LHCN-M2 (cell line): Measurements from ENCODE around the gene TNFAIP8L3. TPM values are rescaled to one million over a fixed set of nuclear protein-coding genes. Genes with fewer than 3 reads are reported as not detected.

Experiments used
- DNase-seq: peaks from one replicate; pipeline ENCODE4 v3.0.0-alpha.2; 2012; ENCODE audit warnings: low read depth
- total RNA-seq: library from RNA; depleted of rRNA; stranded (reverse); fragments of >200 nt; gene quantifications from 2 replicates; pipeline ENCODE4 v1.2.3, GENCODE V29; 2014

The TNFAIP8L3 gene
- total RNA-seq, 1 experiment from 2014 or later: 162 TPM

DNA sequence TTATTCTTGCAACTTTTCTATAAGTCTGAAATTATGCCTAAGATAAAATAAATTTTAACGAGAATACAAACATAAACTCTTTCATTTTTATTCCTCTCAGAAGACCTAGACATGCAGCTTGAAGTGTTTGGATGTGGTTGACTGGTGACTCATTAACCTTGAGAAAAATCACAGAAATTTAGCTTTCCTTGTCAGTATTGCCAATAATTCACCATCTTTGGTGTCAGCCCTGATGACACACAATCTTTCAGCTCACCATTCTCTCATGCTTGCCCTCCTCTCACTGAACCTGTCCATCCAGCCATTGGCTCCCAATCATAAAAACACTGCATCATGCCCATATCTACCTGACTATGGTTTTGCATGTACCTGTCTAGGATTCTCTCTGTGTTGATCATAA, 22.6 kb upstream of the TNFAIP8L3 start:
- DNase-seq: peak; percentile 67

DNA sequence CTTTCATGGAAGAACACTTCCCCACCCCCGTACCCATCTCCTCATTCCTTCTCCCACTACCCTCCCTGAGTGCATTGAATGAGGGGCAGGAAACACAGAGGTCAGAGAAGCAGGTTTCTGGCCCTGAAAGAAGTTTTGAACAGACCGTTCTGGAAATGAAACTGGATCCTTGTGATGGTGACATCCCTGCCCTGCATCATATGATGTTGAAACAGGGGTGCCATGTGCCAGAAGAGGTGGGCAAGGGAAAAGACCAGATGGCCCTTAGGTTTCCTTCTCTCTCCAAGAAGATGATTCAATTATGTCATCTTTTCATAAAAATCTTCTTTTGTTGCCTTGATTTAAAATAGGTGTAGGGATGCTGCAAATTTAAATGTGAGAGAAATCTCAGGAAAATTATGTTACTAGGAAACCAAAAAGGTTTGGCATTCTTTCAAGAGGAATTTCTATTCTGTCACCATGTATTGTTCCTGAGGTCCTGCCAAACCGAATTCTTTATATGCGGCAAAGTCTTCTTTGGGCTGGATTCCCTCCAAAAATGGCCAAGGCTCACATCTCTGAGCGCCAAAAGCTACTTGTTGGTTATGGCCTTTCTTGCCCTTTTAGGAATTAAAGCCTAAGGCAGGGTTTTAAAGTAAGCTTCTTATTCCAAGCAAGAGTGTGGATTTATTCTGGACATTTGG, 19.9 kb upstream of the TNFAIP8L3 start:
- DNase-seq: peak; percentile 55

DNA sequence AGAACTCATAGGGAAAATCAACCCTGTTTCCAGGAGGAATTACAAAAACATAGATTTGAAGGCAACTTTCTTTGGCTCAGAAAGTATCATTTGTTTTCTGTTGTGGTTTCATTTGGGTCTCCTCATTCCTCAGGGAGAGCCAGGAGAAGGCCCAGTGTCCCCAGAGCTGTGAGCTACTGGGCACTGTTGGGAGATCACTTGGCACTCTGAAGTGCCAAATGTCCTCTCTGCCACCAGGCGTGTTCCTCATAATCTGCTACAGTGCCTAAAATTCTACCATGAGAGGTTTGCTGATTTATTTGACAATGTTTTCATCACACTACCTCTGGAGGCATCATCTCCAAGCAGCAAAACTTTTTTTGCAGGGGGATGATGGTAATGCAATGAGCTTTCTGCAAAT, 17.4 kb upstream of the TNFAIP8L3 start:
- DNase-seq: no peak

DNA sequence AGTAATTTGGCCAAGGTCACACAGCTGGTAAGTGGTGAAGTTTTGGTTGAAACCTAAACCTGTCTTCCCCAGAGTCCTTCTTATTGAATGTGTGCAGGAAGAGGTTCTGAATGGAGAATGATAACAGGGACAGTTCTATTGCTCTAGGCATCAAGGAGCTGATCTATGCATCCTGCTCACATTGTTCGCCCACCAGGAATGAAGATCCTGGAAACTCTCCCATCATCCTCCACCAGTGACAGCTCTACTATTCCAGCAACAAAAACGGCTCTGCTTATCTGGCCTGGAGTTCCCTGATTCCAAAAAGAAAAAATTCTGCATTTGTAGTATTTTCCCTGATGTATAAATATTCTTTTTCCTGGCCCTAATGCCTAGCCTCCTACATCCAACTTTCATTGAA, 16.4 kb upstream of the TNFAIP8L3 start:
- DNase-seq: no peak

DNA sequence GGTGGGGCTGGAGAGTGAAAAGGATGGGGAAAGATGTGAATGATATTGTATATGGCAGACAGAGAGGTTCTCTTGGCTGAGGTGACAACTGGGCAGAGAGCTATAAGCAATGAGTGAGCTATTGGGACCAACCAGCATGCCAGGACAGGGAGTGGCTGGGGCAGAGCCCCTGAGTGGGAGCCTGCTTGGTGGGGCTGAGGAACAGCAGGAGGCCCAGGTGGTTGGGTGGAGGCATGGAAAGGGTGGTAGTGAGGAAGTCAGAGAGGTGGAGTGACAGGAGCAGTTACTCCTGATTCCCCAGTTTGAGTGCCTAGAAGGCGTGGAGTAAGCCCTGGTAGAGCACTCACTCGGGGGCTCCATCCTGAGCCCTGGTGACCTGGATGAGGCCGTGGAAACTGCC, 15.5 kb upstream of the TNFAIP8L3 start:
- no peak for DNase-seq

DNA sequence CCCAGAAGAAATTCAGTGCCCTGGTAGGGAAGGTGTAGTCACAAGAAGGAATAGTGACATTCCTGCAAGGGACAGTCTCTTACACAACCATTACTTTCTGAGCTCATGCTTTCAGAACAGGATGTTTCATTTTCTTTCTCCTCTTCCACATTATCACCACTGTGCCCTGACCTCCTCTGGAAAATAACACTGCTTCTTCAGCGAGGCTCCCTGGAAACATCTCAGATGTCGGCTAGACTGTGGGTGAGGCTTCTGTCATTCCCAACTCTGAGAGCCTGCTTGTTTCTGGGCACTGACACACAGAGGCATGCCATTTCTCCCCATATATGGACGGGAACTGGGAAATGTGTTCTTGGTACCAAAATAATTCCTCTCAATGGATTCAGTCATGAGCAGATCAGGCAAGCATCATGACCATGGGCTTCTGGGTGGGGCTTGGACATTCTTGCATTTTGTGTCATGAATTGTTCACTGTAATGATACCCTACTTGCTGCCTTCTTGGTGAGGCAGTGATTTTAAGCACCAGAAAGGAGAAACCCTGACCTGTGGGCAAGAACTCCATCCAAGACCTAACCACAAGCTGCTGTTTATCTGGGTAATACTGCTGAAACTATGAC, 14.3 kb upstream of the TNFAIP8L3 start:
- peak; percentile 98 for DNase-seq

DNA sequence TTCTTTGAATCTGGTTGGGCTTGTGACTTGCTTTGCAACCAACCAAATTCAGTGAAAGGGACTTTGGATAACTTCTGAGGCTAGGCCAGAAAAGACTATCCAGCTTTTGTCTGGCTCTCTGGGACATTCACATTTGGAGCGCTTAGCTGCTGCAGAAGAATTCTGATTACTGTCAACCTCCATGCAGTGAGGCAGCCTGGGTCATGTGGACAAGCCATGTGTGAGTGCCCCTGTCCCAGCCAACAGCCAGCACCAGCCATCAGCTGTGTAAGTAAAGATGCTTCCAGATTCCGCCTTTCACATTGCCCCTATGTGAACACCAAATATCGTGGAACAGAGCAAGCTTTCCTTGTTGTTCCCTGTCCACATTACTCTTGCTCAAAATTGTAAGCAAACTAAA, 12.9 kb upstream of the TNFAIP8L3 start:
- no peak for DNase-seq

DNA sequence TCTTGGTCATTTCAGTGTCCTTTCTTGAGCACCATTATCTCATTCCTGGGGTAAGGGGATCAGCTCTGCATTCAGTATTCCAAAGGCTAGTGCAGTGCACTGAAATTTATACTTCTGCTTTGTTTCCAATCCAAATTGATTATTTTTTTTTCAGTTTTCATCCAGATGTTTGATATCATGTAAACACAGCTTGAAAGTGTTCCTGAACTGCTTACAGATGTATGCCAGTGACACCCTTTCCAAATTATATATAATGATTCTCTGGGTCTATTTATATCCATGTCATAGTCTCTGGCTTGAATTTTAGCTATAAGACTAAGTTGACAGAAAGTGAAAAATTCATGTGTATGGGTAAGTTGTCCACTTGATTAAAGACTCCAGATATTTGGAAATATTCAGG, 11.8 kb upstream of the TNFAIP8L3 start:
- no peak for DNase-seq

DNA sequence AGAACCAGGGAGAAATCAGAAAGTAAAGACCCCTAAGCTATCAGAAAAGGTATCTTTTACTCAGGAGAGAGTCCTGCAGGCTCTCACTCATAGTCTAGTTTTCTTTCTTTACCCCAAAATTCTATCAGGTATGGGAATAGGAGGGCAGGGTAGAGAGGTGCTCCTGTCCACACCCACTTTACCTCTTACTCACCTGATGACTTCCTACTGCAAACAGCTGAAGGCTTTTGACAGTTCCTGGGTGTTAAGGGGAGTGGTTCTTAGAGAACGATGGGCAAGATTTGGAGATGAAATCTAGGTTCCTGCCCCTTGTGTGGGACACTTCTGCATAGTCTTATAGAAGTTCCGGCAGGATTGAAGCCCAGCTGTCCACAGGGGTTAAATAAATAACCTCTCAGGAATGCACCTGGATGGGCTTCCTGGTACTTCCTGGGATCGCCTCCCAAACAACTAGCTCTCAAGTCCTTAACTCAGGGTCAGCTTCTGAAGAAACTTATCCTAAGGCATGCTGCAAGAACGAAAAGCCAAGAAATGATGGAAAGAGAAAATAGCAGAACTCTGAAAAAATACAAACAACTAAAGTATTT, 10.8 kb upstream of the TNFAIP8L3 start:
- no peak for DNase-seq

DNA sequence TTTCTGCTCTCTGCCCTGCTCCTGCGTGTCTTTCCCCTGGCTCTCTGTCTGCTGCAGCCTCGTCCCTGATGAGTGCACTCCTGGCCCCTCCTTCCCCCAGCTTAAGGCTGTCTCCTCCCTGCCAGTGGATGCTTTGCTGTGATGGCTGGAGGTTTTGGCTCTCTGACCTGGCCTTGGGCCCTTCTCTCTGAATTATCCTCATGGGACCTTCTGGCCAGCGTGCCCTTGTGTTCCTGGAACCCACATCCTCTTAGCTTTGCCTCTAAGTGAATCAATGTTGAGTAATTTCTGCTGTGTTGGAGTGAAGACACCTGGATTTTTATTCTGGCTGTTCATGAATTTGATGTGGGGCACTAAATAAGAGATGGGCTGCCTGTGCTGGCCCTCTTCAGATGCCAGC, 9.8 kb upstream of the TNFAIP8L3 start:
- peak; percentile 91 for DNase-seq

DNA sequence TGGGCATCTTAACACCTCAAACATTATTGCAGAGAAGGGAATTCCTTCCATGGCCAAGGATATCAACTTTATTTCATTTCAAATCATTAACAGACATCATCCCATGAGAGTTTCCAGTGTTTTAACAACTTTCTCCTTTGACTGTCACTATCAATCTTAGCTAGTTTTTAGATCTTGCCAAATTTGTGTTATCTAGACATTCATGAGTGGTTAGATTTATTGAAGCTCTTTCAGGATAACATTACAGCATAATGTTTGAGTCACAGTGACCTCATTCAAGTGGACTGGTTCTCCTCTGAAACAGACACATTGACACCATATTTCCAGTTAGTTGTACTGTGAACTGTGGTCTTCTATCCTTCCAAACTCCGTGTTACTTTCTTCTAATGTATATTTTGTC, 8.6 kb upstream of the TNFAIP8L3 start:
- peak; percentile 79 for DNase-seq

DNA sequence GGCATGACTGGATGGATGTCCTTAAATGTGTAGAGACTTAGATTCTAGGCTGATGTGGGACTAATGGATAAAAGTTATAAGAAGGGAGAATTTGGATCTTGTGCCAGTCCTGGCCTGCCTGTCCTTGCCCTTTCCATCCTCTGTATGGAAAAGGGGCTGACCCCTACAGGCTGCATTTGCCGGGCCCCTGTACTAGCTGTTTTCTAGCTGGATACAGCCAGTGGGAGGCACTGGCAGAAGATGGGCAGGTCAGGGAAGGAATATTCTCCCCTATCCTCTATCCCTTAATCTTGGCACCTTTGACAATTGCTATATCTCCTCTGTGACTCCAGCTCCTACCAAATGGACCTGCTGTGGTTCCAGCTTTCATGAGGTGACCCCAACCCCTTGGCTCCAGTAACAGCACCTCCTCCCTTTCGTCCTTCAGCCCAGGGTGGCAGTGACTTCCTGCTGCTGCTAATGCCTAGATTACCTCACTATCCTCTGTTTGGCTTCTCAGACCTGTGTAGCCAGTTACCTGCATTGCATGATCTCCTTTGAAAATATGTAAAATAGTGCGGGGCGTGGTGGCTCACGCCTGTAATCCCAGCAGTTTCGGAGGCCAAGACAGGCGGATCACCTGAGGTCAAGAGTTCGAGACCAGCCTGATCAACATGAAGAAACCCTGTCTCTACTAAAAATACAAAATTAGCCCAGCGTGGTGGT, 6.2 kb upstream of the TNFAIP8L3 start:
- DNase-seq: no peak

DNA sequence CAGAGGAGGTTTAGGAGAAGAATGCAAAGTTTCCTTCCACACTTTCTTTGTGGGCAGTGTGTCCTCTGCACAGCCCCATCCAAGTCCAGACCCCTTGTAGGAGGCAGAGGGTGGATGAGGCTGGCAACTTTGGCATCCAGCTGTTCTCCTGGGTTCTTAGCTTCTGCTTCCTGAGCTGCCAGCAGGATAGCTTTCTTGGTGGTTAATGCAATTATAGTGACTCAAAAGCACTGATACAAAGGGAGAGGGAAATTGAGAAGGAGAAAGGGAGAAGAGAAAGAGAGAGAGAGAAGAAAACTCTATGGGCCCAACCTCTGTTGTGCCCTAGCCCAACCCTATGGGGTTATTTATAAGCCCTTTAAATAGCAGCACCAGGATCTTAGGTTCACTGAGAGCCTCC, 4.5 kb upstream of the TNFAIP8L3 start:
- peak; percentile 54 for DNase-seq

DNA sequence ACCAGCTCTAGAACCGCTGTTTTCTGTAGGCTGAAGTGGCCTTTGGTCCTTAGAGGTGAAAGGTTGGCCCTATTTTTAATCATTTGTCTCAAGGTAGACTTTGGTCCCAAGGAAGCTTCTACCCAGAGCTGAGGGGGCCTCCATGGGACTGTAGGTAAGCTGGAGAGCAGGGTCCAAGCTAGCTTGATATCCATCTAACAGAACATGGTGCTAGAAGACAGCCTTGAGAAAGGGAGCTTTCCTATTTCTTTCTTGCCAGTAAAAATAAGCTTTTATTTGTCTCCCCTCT, 3.6 kb upstream of the TNFAIP8L3 start:
- no peak for DNase-seq

DNA sequence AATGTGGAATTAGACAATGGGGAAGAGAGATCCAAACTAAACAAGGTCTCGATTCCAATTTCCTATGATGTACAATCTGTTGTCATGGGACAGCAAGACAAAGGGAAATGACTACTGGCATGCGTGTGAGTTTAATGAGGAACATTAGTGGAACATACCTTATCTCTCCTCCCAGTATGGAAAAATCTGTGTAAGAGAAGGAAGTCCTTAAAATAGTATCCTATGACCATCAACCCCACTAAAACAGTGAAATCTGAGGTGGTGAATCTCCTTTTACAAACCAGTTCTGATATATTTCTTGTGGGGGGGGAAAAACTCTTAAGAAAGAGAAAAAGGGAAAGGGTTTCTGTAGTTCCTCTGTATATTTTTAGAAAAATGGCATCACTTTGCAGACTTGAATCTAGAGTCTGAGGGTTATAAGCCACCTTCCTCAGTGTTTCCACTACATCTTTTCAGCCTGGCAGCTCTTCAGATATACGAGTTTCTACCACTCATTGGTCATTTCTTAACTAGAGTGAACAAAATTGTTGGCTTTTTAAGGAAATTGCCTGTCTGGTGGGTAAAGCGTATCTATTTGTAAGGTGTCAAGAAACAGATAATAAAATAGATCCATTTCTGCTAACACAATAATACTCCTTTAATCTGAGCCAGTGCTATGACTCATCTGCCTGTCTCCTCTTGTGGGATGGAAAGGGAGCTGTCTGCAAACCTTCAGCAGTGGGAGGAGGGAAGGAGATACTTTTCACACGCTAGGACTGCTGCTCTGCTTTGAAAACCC, 3.0 kb upstream of the TNFAIP8L3 start:
- DNase-seq: peak; percentile 83

DNA sequence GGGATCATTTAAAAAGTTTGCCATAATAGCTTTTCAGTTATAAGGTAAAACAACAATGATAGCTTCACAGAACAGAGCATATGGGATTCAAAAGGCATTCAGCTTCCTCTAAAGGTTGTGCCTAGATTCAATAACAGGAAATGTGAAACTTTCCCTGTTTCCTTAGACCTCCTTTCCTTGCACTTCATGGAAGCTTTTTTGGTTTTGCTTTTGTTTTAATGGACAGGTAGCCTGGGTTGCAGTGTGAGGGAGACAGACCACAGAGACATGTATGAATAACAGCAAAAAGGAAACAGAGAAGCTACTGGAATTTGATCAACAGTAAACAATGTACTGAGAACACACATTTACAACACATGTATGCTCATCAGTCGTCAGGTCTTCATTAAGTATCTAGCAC, 2.3 kb upstream of the TNFAIP8L3 start:
- no peak for DNase-seq

DNA sequence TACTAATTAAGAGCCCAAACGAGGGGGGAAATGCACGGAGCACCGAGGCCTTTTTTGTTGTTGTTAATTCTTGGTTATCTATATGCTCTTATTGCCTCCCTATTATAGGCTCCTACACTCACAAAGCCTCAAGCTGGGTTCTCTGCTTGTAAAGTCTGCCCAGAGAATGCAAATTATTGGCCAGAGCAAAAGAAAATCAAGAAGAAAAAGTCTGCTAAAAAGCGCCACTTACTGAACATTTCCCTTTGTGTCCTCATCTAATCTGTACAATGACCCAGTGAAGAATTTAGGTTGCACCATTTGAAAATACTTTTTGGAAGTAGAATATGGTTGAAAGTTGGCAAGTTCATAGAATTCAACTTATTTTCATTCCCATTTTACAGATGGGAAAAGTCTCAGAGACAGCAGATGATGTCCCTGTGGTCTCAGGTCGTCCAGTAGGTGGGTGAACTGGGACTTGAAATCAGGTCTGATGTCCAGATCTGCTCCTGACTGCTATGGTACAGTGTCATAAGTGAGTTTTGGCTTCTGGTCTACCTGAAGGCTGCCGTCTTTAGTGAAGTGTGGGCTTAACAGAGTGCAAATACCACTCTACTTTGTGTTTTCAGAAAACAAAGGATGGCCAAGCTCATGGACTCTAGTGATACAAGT, 1.1 kb upstream of the TNFAIP8L3 start:
- no peak for DNase-seq

DNA sequence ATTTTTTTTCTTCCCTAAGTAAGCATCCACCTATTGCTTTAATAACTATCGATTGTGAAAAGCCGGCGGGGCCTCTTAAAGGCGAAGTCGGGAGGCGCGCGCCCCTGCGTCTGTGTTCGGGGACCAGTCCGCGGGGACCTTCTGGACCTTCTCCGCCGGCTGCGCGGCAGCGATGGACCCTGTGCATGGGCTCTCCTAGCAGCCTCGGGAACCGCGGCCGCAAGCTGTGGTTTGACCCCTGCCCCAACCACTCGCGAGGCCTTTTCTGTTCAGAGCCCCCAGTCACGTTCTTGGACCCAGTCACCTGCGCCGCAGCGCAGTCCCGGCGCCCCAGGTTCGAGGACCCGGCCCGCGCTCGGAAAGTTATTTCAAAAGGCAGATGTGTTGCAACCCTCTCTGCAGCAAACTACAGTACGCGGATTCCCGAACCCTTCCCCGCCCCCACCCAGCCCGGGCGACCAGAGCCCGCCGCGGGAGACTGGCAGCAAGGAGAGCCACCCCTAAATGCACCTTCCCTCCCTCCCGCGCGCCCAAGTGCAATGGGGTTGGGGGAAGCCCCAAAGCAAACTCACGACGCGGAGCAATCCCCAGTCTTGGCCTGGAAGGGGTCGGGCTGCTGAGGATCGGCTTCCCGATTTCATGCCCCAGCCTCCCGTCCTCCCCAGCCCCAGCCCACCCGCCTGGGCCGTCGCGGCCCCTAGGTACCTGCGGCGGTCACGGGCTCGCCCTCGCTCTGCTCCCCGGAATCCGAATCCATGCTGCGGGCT, 684 bp downstream of the TNFAIP8L3 start:
- DNase-seq: peak; percentile 54

DNA sequence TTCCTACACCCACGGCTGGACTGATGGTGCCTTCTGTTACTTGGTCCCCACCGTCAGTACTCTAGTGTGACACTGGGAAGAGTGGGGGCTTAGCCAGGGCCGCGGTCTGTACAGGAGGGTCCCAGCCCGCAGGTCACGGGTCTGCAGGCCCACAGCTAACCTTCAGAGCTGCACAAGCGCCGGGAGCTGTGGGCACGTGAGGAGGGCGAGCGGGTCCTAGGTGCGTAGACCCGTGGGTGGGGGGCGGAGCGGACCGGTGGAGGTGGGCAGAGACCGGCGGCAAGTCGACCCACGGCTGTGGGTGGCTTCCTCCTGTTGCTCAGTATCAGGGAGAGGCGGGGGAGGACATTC, 1.2 kb downstream of the TNFAIP8L3 start:
- no peak for DNase-seq

DNA sequence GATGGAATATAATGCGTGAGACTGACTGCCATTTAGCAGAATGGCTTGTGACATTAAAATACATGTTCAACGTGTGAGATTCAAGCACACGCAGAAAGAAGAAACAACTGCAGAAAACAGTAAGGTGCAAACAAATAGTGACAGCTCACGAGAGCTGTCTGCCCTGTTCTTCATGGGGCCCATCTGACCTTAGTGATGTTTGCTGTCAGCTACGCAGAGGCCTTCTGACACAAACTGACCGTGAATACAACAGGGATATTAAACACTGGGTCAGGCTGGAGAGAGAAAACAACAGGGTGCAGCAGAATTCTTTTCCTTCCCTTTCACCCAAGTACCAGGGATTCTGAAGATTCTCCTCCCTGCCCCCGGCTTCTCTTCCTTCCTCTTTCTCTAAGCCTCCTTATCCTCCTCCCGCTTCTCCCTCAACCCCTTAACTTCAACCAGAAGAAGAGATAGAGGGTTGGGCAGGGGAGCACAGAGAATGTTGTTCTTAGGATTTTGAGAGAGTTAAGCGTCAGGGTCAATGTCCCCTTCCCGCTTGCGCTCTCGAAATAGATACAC, 2.1 kb downstream of the TNFAIP8L3 start:
- DNase-seq: no peak

DNA sequence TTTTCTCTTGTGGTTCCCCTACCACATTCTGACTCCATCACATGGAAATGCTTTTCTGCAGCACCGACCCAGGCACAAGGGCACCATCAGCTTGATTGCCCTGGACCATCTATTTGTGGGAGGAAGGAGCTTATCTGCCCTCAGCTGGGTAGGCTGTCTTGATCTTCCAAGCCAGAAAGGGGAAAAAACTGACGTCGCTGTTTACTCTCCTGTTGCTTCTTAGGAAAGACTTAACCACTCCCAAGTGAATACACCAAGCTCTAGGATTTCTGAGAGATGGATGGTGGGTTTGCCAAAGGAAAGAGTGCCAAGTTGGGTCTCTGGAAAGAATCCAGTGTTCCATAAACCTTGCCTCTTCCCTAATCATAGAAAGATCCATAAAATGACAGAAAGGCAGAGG, 4.0 kb downstream of the TNFAIP8L3 start:
- no peak for DNase-seq
